Kidney epithelial cell (primary cell): ENCODE measurements around the gene SERTM2. TPM values are rescaled to one million over a fixed set of nuclear protein-coding genes. Genes with fewer than 3 reads are reported as not detected.

Experiments used
- DNase-seq: peaks from one replicate; pipeline ENCODE4 v3.0.0-alpha.2; 2010; ENCODE audit warnings: low read depth
- H3K27me3 ChIP-seq: 2 replicates; pipeline ENCODE4 v1.6.0; 2011; ENCODE audit warnings: low read length; ENCODE audit not compliant: control insufficient read depth, insufficient read depth
- H3K36me3 ChIP-seq: 2 replicates; pipeline ENCODE4 v1.5.1; 2011; ENCODE audit warnings: low read length; ENCODE audit not compliant: control insufficient read depth, insufficient read depth
- H3K4me3 ChIP-seq: 2 replicates; pipeline ENCODE4 v1.5.1; 2011; ENCODE audit warnings: low read depth, mild to moderate bottlenecking, control low read depth, low read length
- total RNA-seq: library from RNA; depleted of rRNA; stranded (reverse); fragments of >200 nt; gene quantifications from 2 replicates; pipeline ENCODE4 v1.2.3, GENCODE V29; 2015
- TF ChIP-seq, protein P1 (sequence below): IDR thresholded peaks from 2 replicates; pipeline ENCODE4 v1.5.1; 2011; ENCODE audit warnings: mild to moderate bottlenecking, moderate library complexity, low read length, control low read depth, inconsistent platforms; ENCODE audit not compliant: insufficient read depth, poor library complexity, severe bottlenecking

SERTM2 gene
- not detected in 2 replicates for total RNA-seq

DNA sequence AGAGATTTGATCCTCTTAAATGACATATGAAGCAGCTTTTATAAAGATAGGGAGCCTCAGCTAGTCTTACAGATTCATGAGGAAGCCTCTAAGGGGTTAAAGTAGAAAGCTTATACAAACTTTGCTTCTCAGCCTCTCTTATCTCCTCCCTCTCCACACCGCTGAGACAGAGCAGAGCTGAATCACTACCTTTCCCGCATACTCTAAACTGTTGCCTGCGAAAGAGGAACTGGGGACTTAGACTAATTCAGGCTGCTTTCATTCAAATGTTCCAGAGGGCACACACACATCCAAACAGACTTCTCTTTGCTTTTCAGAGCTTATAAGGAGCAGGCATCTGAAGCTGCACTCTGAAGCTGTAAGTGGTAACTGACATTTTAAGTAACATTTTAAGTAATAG is at the start of gene SERTM2:
SERTM2 (plus strand) TSS at position 169 of the 400 bp plus-strand sequence. CDS start 7,213 bp downstream, outside the sequence.
- TF ChIP-seq, protein P1, sequence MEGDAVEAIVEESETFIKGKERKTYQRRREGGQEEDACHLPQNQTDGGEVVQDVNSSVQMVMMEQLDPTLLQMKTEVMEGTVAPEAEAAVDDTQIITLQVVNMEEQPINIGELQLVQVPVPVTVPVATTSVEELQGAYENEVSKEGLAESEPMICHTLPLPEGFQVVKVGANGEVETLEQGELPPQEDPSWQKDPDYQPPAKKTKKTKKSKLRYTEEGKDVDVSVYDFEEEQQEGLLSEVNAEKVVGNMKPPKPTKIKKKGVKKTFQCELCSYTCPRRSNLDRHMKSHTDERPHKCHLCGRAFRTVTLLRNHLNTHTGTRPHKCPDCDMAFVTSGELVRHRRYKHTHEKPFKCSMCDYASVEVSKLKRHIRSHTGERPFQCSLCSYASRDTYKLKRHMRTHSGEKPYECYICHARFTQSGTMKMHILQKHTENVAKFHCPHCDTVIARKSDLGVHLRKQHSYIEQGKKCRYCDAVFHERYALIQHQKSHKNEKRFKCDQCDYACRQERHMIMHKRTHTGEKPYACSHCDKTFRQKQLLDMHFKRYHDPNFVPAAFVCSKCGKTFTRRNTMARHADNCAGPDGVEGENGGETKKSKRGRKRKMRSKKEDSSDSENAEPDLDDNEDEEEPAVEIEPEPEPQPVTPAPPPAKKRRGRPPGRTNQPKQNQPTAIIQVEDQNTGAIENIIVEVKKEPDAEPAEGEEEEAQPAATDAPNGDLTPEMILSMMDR, result no peak
- no peak within 1 kb of the TSS for H3K4me3 ChIP-seq
- H3K36me3 ChIP-seq, result no peaks in the 10 kb centered on the region
- H3K27me3 ChIP-seq, result no peaks in the 10 kb centered on the region
- DNase-seq, result no peak

DNA sequence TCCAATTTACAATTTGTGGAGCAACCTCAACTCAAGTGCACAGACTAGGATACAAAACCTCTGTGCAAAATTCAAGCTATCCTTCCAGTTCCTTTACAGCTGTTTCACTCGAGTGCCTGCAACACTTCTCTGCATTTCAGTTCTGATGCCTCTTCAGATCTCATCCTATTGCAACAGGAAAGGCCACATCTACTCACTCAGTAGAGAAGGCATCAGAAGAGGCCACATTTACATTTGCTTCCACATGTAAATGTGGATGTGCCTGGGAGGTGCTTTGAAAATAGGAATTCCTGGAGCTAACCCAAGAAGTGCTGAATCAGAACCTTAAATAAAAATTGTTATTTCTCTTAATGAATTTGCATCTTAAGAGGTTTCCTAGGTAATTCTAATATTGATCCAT is 45.8 kb upstream of the SERTM2 start:
- H3K36me3 ChIP-seq, result no peaks in the 10 kb centered on the region
- no peak overlapping the region for H3K4me3 ChIP-seq
- H3K27me3 ChIP-seq, result no peaks in the 10 kb centered on the region
- no peak for DNase-seq
- TF ChIP-seq, protein P1, result no peak

DNA sequence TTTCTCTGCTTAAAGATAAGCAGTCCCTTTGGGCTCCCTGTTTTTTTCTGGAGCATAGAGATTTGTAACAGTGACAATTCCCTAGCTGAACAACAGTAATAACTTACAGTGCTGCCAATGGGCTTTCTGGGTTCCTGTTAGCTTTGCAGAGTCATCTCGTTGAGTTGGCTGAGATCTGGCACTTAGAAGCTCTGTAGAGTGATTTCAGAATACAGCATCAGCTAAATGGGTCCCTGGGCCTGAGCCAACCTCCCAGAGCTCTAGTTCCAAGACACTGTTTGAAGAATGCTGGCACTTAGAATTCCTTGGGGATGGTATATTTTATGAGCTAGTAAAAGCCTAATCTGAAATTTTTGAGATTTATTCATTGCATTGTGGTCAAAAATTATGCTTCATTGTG is 43.5 kb upstream of the SERTM2 start:
- no peaks in the 10 kb centered on the region for H3K27me3 ChIP-seq

DNA sequence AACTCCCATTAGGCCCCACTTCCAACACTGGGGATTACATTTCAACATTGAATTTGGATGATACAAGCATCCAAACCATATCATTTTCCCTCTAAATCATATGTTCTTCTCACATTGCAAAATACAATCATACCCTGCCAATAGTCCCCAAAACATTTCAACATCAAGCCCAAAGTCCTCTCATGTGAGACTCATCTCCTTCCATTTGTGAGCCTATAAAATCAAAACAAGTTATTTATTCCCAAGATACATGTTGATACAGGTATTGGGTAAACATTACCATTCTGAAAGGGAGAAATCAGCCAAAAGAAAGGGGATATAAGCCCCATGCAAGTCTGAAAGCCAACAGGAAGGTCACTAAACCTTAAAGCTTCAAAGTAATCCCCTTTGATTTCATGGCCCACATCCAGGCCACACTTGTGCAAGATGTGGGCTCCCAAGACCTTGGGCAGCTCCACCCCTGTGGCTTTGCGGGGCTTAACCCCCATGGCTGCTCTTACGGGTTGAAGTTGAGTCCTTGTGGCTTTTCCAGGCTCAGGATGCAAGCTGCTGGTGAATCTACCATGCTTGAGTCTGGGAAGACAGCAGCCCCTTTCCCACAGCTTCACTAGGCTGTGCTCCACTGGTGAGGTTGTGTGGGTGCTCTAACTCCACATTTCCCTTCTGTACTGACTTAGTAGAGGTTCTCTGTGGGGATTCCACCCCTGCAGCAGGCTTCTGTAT is 40.6 kb upstream of the SERTM2 start:
- DNase-seq, result no peak
- no peak overlapping the region for H3K4me3 ChIP-seq
- peaks cover 2% of the 10 kb centered on the region for H3K27me3 ChIP-seq
- H3K36me3 ChIP-seq, result no peaks in the 10 kb centered on the region
- TF ChIP-seq, protein P1, result no peak

More for the DNA sequence above, 43.5 kb upstream of the SERTM2 start:
- H3K4me3 ChIP-seq, result no peak overlapping the region
- H3K36me3 ChIP-seq, result no peaks in the 10 kb centered on the region
- TF ChIP-seq, protein P1, result no peak
- no peak for DNase-seq

DNA sequence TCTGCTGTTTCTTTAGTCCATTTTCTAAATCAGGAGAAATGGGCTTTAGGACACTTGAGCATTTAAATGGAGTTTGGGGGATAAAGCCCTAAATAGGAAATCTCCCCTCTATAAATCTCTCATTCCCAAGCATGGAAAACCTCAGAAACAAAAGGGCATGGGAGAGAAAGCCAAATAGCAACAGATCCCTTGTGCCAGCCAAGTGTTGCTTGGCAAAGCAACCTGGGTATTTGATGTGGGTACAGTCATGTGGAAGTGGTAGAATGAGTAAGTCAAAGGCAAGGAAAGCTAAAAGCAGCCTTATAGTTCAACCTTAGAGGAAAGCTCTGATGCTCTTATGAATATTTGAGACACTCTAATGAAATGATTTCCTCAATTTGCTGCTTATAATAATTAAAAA is 29.5 kb upstream of the SERTM2 start:
- TF ChIP-seq, protein P1, result no peak
- H3K4me3 ChIP-seq, result no peak overlapping the region
- H3K36me3 ChIP-seq, result no peaks in the 10 kb centered on the region
- H3K27me3 ChIP-seq, result no peaks in the 10 kb centered on the region
- no peak for DNase-seq

DNA sequence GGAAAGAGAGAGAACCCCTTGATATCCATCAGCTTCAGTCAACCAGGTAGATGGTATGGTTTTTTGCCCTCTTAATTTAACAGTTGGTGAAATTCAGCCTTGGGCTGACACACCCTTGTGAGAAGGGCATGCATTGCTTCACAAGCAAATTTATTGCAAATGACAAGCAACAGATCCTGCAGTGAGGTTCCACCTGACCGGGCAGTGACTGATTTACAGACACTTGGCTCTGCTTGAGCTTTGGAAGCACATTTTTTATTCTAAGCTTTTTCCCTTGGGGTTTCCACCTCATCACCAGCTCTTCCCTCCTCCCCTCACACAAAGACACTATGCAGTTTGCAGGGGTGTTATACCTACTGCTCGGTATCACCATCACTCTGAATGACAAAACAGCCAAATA is 28.3 kb upstream of the SERTM2 start:
- peak; percentile 48 for DNase-seq
- no peaks in the 10 kb centered on the region for H3K36me3 ChIP-seq
- H3K27me3 ChIP-seq, result no peaks in the 10 kb centered on the region
- TF ChIP-seq, protein P1, result no peak
- H3K4me3 ChIP-seq, result no peak overlapping the region
